Kidney epithelial cell (primary cell): ENCODE data around the gene ELOVL2. TPM values are rescaled to one million over a fixed set of nuclear protein-coding genes. Genes with fewer than 3 reads are reported as not detected.

ENCODE experiments used
- DNase-seq: peaks from one replicate; pipeline ENCODE4 v3.0.0-alpha.2; 2010; ENCODE audit warnings: low read depth
- H3K27me3 ChIP-seq: 2 replicates; pipeline ENCODE4 v1.6.0; 2011; ENCODE audit warnings: low read length; ENCODE audit not compliant: control insufficient read depth, insufficient read depth
- H3K36me3 ChIP-seq: 2 replicates; pipeline ENCODE4 v1.5.1; 2011; ENCODE audit warnings: low read length; ENCODE audit not compliant: control insufficient read depth, insufficient read depth
- H3K4me3 ChIP-seq: 2 replicates; pipeline ENCODE4 v1.5.1; 2011; ENCODE audit warnings: low read depth, mild to moderate bottlenecking, control low read depth, low read length
- CTCF ChIP-seq: IDR thresholded peaks from 2 replicates; pipeline ENCODE4 v1.5.1; 2011; ENCODE audit warnings: mild to moderate bottlenecking, moderate library complexity, low read length, control low read depth, inconsistent platforms; ENCODE audit not compliant: insufficient read depth, poor library complexity, severe bottlenecking
- total RNA-seq: library from RNA; depleted of rRNA; stranded (reverse); fragments of >200 nt; gene quantifications from 2 replicates; pipeline ENCODE4 v1.2.3, GENCODE V29; 2015

The ELOVL2 gene
- total RNA-seq, 1 donor from 2014 or later = 0.84 TPM

DNA sequence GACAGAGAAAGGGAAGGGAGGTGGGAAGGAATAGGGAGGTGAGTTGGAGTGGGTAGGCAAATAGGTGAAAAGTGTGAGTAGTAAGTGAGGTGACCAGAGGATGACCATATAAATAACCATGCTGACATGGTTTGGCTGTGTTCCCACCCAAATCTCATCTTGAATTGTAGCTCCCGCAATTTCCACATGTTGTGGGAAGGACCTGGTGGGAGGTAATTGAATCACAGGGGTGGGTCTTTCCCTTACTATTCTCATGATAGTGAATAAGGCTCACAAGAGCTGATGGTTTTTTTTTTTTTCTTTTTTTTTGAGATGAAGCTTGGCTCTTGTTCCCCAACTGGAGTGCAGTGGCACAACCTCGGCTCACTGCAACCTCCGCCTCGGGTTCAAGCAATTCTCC is 28.0 kb upstream of the ELOVL2 start:
- H3K36me3 ChIP-seq = no peaks in the 10 kb centered on the region
- TF ChIP-seq CTCF = no peak
- no peak overlapping the region for H3K4me3 ChIP-seq
- no peak for DNase-seq
- H3K27me3 ChIP-seq = no peaks in the 10 kb centered on the region

GRCh38 chr6:11069760-11070159 is 25.7 kb upstream of the ELOVL2 start:
- Histone ChIP-seq H3K27me3 (no peaks in the 10 kb centered on the region), H3K4me3 (no peak overlapping the region), H3K36me3 (no peaks in the 10 kb centered on the region)
- TF ChIP-seq CTCF = no peak
- DNase-seq = no peak

- DNase-seq = no peak
- TF ChIP-seq CTCF = no peak
- Histone ChIP-seq H3K36me3 (no peaks in the 10 kb centered on the region), H3K27me3 (no peaks in the 10 kb centered on the region), H3K4me3 (no peak overlapping the region)
These were observed 23.2 kb upstream of the ELOVL2 start for GRCh38 chr6:11067348-11067747.

GRCh38 chr6:11066505-11067347 is 22.6 kb upstream of the ELOVL2 start:
- H3K4me3 ChIP-seq = no peak overlapping the region
- no peak for TF ChIP-seq CTCF
- no peak for DNase-seq
- no peaks in the 10 kb centered on the region for H3K27me3 ChIP-seq
- no peaks in the 10 kb centered on the region for H3K36me3 ChIP-seq

- no peak for TF ChIP-seq CTCF
- no peaks in the 10 kb centered on the region for H3K36me3 ChIP-seq
- no peak overlapping the region for H3K4me3 ChIP-seq
- DNase-seq = no peak
- H3K27me3 ChIP-seq = no peaks in the 10 kb centered on the region
These were observed 21.5 kb upstream of the ELOVL2 start for GRCh38 chr6:11065436-11066202.
